DOHH2 (cell line): ENCODE data around the gene HAUS5.

Experiments
- H3F3A ChIP-seq: fragments of 200-600 bp; sonication (generic), shearing (Covaris generic); 2 replicates; pipeline ENCODE4 v1.6.0; 2016; ENCODE audit warnings: antibody characterized with exemption, mild to moderate bottlenecking; ENCODE audit not compliant: control insufficient read depth, insufficient read depth
- H3K27ac ChIP-seq: fragments of 200-600 bp; sonication (generic); 2 replicates; pipeline ENCODE4 v1.5.1; 2014; ENCODE audit warnings: low read depth, mild to moderate bottlenecking, low read length, moderate library complexity
- H3K27me3 ChIP-seq: fragments of 200-600 bp; sonication (generic); 2 replicates; pipeline ENCODE4 v1.6.1; 2014; ENCODE audit warnings: mild to moderate bottlenecking, low read length, mixed read lengths; ENCODE audit not compliant: control insufficient read depth
- H3K36me3 ChIP-seq: fragments of 200-600 bp; sonication (generic); 2 replicates; pipeline ENCODE4 v1.6.1; 2014; ENCODE audit warnings: mild to moderate bottlenecking, low read length, moderate library complexity, mixed read lengths; ENCODE audit not compliant: control insufficient read depth
- H3K4me1 ChIP-seq: fragments of 200-600 bp; sonication (generic); 2 replicates; pipeline ENCODE4 v1.6.1; 2014; ENCODE audit warnings: mild to moderate bottlenecking, low read length, mixed read lengths; ENCODE audit not compliant: control insufficient read depth
- H3K4me2 ChIP-seq: fragments of 200-600 bp; sonication (generic); 2 replicates; pipeline ENCODE4 v1.6.0; 2014; ENCODE audit warnings: mild to moderate bottlenecking, low read length, moderate library complexity
- H3K4me3 ChIP-seq: fragments of 200-600 bp; sonication (generic); 2 replicates; pipeline ENCODE4 v1.5.1; 2014; ENCODE audit warnings: mild to moderate bottlenecking, low read length, mixed read lengths
- H3K79me2 ChIP-seq: fragments of 200-600 bp; sonication (generic); 2 replicates; pipeline ENCODE4 v1.6.1; 2014; ENCODE audit warnings: mild to moderate bottlenecking, low read length, mixed read lengths; ENCODE audit not compliant: control insufficient read depth
- H3K9me2 ChIP-seq: fragments of 200-600 bp; sonication (generic); replicated peaks from 2 replicates; pipeline ENCODE4 v1.6.1; 2014; ENCODE audit warnings: mild to moderate bottlenecking, low read length, mixed read lengths; ENCODE audit not compliant: control insufficient read depth
- H3K9me3 ChIP-seq: fragments of 200-600 bp; sonication (generic); 2 replicates; pipeline ENCODE4 v1.6.1; 2014; ENCODE audit warnings: antibody characterized with exemption, low read length, mixed read lengths; ENCODE audit not compliant: control insufficient read depth, insufficient read depth
- H4K20me1 ChIP-seq: fragments of 200-600 bp; sonication (generic); 2 replicates; pipeline ENCODE4 v1.6.0; 2014; ENCODE audit warnings: low read depth, mild to moderate bottlenecking, antibody characterized with exemption, low read length, moderate library complexity; ENCODE audit not compliant: control insufficient read depth, insufficient read depth
- EZH2phosphoT487 ChIP-seq: fragments of 200-600 bp; sonication (generic); IDR thresholded peaks from 2 replicates; pipeline ENCODE4 v1.6.1; 2017; ENCODE audit warnings: borderline replicate concordance, mild to moderate bottlenecking, antibody characterized with exemption, low read length, moderate library complexity, mixed read lengths
- TF ChIP-seq, protein P1 (sequence below): fragments of 200-600 bp; sonication (generic); IDR thresholded peaks from one replicate; pipeline ENCODE4 v1.5.1; 2014; ENCODE audit warnings: antibody characterized with exemption, mild to moderate bottlenecking, low read depth, low read length; ENCODE audit not compliant: poor library complexity, severe bottlenecking

The HAUS5 gene

DNA sequence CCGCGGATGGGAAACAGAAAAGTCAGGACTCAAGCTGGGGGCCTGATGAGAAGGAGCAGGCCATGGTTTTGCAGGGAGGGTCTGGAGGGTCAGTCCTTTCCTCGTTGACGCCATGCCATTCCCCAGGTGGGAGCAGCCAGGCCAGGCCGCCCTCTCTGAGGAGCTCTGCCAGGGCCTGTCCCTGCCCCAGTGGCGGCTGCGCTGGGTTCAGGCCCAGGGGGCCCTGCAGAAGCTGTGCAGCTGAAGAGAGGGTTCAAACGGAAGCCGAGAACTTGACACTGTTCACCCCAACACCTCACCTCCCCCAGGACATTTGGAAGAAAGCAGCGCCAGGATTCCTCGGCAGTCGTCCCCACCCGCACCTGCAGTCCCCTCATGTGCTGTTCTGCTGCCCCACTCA lies 10.2 kb downstream of the HAUS5 start:
- peaks cover 7% of the 10 kb centered on the region; the same call in 1 of the 2 replicates for H3F3A ChIP-seq
- peaks cover 21% of the 10 kb centered on the region for H3K36me3 ChIP-seq
- H3K4me1 ChIP-seq: peaks cover 2% of the 10 kb centered on the region; the same call in 1 of the 2 replicates
- no peaks in the 10 kb centered on the region for H3K79me2 ChIP-seq
- H3K9me3 ChIP-seq: no peaks in the 10 kb centered on the region
- no peak overlapping the region for H3K4me3 ChIP-seq
- no peak for TF ChIP-seq EZH2phosphoT487
- TF ChIP-seq, protein P1, sequence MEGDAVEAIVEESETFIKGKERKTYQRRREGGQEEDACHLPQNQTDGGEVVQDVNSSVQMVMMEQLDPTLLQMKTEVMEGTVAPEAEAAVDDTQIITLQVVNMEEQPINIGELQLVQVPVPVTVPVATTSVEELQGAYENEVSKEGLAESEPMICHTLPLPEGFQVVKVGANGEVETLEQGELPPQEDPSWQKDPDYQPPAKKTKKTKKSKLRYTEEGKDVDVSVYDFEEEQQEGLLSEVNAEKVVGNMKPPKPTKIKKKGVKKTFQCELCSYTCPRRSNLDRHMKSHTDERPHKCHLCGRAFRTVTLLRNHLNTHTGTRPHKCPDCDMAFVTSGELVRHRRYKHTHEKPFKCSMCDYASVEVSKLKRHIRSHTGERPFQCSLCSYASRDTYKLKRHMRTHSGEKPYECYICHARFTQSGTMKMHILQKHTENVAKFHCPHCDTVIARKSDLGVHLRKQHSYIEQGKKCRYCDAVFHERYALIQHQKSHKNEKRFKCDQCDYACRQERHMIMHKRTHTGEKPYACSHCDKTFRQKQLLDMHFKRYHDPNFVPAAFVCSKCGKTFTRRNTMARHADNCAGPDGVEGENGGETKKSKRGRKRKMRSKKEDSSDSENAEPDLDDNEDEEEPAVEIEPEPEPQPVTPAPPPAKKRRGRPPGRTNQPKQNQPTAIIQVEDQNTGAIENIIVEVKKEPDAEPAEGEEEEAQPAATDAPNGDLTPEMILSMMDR: no peak
- no peaks in the 10 kb centered on the region for H3K27me3 ChIP-seq
- H3K4me2 ChIP-seq: no peak overlapping the region
- H3K9me2 ChIP-seq: no peaks in the 10 kb centered on the region
- H4K20me1 ChIP-seq: no peaks in the 10 kb centered on the region
- no peak overlapping the region for H3K27ac ChIP-seq

DNA sequence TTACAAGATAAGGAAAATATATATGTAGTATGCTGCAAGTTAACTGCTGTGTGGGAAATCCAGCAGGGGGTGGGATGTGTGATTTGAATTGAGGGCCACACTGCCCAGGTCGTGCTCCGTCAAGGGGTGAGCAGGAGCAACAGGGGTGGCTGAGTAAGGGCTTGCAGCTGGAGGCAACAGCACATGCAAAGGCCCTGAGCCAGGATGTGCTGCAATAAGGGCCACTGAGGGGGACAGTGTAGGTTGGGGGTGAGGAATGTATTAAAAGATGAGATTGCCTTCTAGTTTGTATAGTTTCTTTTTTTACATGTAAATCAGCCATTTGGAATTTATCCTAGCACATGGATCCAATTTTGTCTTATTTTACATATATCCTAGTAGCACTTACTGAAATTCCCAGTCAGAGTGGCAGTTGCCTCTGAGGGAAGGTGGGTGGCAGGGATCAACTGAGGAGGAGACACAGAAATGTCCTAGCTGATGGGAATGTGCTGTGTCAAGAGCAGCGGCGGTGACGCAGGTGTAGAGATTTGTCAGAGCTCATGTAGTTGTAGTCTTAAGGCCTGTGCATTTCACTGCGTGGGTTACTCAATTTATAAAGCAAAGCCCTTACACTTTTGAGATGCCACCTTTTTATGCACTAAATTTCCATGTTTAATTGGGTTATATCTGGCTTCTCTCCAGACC lies 10.9 kb downstream of the HAUS5 start:
- Histone ChIP-seq H3K4me1 (peaks cover 5% of the 10 kb centered on the region), H3K36me3 (peaks cover 17% of the 10 kb centered on the region), H3K4me3 (no peak overlapping the region), H3F3A (peaks cover 7% of the 10 kb centered on the region; the same call in 1 of the 2 replicates), H4K20me1 (no peaks in the 10 kb centered on the region), H3K4me2 (no peak overlapping the region), H3K27ac (no peak overlapping the region), H3K9me2 (no peaks in the 10 kb centered on the region), H3K79me2 (no peaks in the 10 kb centered on the region), H3K9me3 (no peaks in the 10 kb centered on the region), H3K27me3 (no peaks in the 10 kb centered on the region)
- TF ChIP-seq EZH2phosphoT487: no peak
- TF ChIP-seq, protein P1: no peak

DNA sequence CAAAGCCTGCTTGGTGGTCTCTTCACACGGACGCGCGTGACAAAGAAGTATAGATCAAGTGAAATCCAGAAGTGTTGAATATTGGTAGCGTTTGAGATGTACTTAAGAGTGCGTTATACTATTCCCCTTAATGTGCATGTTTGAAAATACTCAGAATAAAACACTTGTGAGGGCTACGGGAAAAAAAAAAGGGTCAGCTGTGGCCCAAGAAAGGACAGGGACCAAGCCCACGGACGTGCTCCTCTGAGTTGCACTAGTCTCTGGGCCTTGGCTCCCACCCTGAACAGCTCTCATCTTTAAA lies 15.7 kb downstream of the HAUS5 start:
- H4K20me1 ChIP-seq: no peaks in the 10 kb centered on the region
- H3K27me3 ChIP-seq: no peaks in the 10 kb centered on the region
- no peaks in the 10 kb centered on the region for H3K9me3 ChIP-seq
- H3K27ac ChIP-seq: peak overlapping the region; percentile 53
- TF ChIP-seq EZH2phosphoT487: no peak
- H3K36me3 ChIP-seq: peaks cover 29% of the 10 kb centered on the region
- peaks cover 14% of the 10 kb centered on the region for H3K79me2 ChIP-seq
- no peaks in the 10 kb centered on the region for H3K9me2 ChIP-seq
- peak overlapping the region; percentile 84 for H3K4me3 ChIP-seq
- H3K4me2 ChIP-seq: peak overlapping the region; percentile 66
- H3F3A ChIP-seq: peaks cover 7% of the 10 kb centered on the region; the same call in 1 of the 2 replicates
- H3K4me1 ChIP-seq: peaks cover 10% of the 10 kb centered on the region

DNA sequence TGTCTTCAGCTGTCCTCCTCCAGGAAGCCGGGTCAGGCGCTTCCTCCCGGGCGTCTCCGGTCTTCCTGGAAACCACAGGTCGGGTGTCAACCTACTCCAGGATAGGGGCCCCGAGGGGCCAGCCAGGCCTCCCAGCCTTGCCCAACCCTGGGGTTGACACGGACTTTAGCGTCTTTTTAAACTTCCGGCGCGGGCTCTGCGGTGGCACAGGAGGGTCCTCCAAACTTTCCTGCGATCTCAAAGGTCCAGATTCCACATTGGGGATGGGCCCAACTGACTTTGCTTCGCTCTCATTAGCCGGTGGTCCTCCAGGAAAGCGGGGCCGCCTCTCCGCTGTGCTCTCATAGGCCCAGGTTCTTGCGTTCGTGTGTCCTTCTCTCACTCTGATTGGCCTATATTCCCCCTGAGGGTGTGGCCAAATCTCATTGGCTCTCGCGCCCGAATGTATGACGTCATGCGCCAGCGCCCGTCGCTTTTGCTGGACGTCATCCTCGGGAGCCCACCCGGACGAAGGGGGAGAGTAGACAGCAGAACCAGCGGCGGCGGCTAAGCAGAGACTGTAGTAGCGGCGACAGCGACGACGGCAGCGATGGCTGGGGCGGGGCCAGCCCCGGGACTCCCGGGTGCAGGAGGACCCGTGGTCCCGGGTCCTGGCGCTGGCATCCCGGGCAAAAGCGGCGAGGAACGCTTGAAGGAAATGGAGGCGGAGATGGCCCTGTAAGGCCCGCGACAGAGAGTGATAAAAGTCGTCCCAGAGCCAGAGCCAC lies 16.2 kb downstream of the HAUS5 start, which contains the start of gene RBM42:
Gene RBM42, plus strand, starts transcription at position 472 of the 767 bp plus-strand sequence. Its CDS starts 118 bp downstream, at position 590.
- peaks cover 10% of the 10 kb centered on the region for H3K4me1 ChIP-seq
- TF ChIP-seq, protein P1: no peak
- peak within 1 kb of the TSS; percentile 84 for H3K4me3 ChIP-seq
- H3K9me2 ChIP-seq: no peaks in the 10 kb centered on the region
- peaks cover 14% of the 10 kb centered on the region for H3K79me2 ChIP-seq
- no peaks in the 10 kb centered on the region for H3K9me3 ChIP-seq
- H4K20me1 ChIP-seq: no peaks in the 10 kb centered on the region
- H3K27me3 ChIP-seq: no peaks in the 10 kb centered on the region
- H3K4me2 ChIP-seq: peak within 1 kb of the TSS; percentile 94
- H3K36me3 ChIP-seq: peaks cover 31% of the 10 kb centered on the region
- peak within 1 kb of the TSS; percentile 53 for H3K27ac ChIP-seq
- H3F3A ChIP-seq: peaks cover 7% of the 10 kb centered on the region; the same call in 1 of the 2 replicates
